ENCODE data around the gene EIF5A2.

DNA sequence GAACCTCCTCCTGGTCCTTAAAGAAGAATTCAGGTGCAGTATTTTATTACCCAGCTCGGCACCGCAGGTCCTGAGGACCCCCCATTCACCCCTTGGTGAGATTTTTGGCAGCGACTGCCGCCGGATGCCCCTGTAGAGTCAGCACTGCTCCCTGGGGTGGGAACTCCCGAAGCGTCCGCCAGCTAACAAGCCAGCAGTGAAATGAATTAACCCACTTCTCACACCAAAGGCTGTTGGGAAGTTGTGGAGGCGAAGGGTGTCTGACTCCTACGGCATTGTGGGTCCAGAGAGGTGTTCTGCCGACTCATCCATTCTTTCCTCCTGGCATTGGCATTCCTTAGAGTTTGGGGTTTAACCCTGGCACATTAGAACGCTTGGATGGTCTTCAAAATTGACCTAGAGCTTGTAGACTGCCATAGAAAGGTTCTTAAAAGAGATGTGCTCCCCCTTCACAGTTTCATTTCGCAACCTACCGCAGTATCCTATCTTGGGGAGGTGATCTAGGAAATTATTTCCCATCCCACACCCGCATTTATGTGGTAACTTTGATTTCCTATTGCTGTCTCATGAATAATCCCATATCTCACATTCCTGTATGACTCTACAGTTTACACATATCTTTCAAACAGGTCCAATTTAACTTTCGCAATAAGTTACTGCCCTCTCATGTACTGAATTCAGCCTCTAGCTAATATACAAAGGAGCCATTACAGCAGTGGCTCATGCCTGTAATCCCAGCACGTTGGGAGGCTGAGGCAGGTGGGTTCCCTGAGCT lies 879 bp upstream of the EIF5A2 start:
- TF ChIP-seq, protein P1, sequence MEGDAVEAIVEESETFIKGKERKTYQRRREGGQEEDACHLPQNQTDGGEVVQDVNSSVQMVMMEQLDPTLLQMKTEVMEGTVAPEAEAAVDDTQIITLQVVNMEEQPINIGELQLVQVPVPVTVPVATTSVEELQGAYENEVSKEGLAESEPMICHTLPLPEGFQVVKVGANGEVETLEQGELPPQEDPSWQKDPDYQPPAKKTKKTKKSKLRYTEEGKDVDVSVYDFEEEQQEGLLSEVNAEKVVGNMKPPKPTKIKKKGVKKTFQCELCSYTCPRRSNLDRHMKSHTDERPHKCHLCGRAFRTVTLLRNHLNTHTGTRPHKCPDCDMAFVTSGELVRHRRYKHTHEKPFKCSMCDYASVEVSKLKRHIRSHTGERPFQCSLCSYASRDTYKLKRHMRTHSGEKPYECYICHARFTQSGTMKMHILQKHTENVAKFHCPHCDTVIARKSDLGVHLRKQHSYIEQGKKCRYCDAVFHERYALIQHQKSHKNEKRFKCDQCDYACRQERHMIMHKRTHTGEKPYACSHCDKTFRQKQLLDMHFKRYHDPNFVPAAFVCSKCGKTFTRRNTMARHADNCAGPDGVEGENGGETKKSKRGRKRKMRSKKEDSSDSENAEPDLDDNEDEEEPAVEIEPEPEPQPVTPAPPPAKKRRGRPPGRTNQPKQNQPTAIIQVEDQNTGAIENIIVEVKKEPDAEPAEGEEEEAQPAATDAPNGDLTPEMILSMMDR (IDR thresholded peaks at IDR 0.05 in 2 of 3, conservative IDR thresholded peaks at IDR 0.05 in 1 of 3; ENCODE audit: control insufficient read depth in 2 of 3, extremely low read depth in 1 of 3, insufficient read depth in 1 of 3, low read depth in 3 of 3, low read length in 3 of 3), result no peak
- TF ChIP-seq SMC3 (IDR thresholded peaks at IDR 0.05; ENCODE audit: borderline replicate concordance, low read length) (no peak), ATF2 (IDR thresholded peaks at IDR 0.05; ENCODE audit: low read length) (no peak), PAX8 (IDR thresholded peaks at IDR 0.05) (no peak), PBX3 (IDR thresholded peaks at IDR 0.05; ENCODE audit: insufficient replicate concordance, low read depth, low read length) (no peak), KLF5 (IDR thresholded peaks at IDR 0.05; ENCODE audit: partially characterized antibody) (no peak), NR2C2 (IDR thresholded peaks at IDR 0.05; ENCODE audit: borderline replicate concordance, control insufficient read depth, insufficient read length, low read depth) (no peak), GATAD2B (conservative IDR thresholded peaks at IDR 0.05; ENCODE audit: low read depth) (no peak)
